ENCODE results near the gene FAM47C.

- no peak for TF ChIP-seq CTCF (conservative IDR thresholded peaks at IDR 0.05; ENCODE audit: low read length)
- TF ChIP-seq EZH2phosphoT487 (IDR thresholded peaks at IDR 0.05; ENCODE audit: borderline replicate concordance) = no peak
Observed at GRCh38 chrX:36961590-36961989, 46.6 kb upstream of the FAM47C start.

Measured in Loucy (cell line).